ENCODE measurements around the gene FOXN4. TPM values are rescaled to one million over a fixed set of nuclear protein-coding genes. Genes with fewer than 3 reads are reported as not detected.

FOXN4 gene
- total RNA-seq, 4 donors from 2014 or later: not detected

DNA sequence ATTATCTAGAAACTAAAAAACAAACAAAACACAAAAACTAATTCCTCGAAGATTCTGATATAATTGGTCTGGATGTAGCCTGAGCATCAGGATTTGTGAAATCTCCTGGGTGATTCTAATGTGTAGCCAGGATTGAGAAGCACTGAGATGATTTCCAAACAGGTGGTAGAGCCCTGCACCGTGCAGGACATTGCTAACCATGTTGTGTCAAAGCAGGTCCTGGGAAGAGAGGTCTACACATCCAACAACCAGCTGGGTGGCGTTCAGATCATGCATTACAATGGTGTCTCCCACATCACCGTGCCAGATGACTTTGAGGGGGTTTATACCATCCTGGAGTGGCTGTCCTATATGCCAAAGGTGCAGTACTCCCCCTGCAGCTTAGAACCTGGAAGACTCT is 56.3 kb downstream of the FOXN4 start:
- WGBS: 87% methylated on average over 3 of the region's 4 CpGs
- peaks cover 69% of the 10 kb centered on the region for H3K36me3 ChIP-seq

DNA sequence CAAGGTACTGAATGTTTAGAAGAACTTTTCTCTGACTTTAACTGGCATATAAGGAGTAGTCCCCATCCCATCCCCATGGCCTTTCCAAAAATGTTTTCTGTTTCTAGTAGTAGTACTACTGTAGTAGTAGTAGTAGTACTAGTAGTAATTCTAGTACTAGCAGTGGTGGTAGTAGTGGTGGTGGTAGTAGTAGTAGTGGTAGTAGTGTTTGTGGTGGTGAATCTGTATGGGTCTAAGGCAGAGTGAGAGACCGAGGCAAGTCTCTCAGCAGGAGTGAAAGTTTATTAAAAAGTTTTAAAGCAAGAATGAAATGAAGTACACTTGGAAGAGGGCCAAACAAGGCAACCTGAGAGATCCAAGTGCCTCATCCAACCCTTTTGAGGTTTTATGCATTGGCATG is 58.6 kb downstream of the FOXN4 start:
- WGBS: 81% methylated on average over 1 of the region's 1 CpG
- no peak for TF ChIP-seq POLR2A (IDR thresholded peaks at IDR 0.05)
- TF ChIP-seq POLR2AphosphoS5 (IDR thresholded peaks at IDR 0.05): no peak
- TF ChIP-seq EP300 (IDR thresholded peaks at IDR 0.05): no peak
- TF ChIP-seq, protein P1, sequence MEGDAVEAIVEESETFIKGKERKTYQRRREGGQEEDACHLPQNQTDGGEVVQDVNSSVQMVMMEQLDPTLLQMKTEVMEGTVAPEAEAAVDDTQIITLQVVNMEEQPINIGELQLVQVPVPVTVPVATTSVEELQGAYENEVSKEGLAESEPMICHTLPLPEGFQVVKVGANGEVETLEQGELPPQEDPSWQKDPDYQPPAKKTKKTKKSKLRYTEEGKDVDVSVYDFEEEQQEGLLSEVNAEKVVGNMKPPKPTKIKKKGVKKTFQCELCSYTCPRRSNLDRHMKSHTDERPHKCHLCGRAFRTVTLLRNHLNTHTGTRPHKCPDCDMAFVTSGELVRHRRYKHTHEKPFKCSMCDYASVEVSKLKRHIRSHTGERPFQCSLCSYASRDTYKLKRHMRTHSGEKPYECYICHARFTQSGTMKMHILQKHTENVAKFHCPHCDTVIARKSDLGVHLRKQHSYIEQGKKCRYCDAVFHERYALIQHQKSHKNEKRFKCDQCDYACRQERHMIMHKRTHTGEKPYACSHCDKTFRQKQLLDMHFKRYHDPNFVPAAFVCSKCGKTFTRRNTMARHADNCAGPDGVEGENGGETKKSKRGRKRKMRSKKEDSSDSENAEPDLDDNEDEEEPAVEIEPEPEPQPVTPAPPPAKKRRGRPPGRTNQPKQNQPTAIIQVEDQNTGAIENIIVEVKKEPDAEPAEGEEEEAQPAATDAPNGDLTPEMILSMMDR (IDR thresholded peaks at IDR 0.05): no peak
- no peaks in the 10 kb centered on the region for H3K27me3 ChIP-seq
- H3K9me3 ChIP-seq: no peaks in the 10 kb centered on the region
- H3K4me3 ChIP-seq: no peak overlapping the region
- no peak for DNase-seq (ENCODE audit: low spot score in 2 of 2)
- H3K4me1 ChIP-seq: no peaks in the 10 kb centered on the region
- peaks cover 69% of the 10 kb centered on the region for H3K36me3 ChIP-seq
- H3K27ac ChIP-seq: no peak overlapping the region

More for the DNA sequence above, 56.3 kb downstream of the FOXN4 start:
- no peak overlapping the region for H3K27ac ChIP-seq
- no peak overlapping the region for H3K4me3 ChIP-seq
- no peaks in the 10 kb centered on the region for H3K9me3 ChIP-seq
- no peak for TF ChIP-seq EP300 (IDR thresholded peaks at IDR 0.05)
- DNase-seq (ENCODE audit: low spot score in 2 of 2): no peak
- no peaks in the 10 kb centered on the region for H3K4me1 ChIP-seq
- H3K27me3 ChIP-seq: no peaks in the 10 kb centered on the region

DNA sequence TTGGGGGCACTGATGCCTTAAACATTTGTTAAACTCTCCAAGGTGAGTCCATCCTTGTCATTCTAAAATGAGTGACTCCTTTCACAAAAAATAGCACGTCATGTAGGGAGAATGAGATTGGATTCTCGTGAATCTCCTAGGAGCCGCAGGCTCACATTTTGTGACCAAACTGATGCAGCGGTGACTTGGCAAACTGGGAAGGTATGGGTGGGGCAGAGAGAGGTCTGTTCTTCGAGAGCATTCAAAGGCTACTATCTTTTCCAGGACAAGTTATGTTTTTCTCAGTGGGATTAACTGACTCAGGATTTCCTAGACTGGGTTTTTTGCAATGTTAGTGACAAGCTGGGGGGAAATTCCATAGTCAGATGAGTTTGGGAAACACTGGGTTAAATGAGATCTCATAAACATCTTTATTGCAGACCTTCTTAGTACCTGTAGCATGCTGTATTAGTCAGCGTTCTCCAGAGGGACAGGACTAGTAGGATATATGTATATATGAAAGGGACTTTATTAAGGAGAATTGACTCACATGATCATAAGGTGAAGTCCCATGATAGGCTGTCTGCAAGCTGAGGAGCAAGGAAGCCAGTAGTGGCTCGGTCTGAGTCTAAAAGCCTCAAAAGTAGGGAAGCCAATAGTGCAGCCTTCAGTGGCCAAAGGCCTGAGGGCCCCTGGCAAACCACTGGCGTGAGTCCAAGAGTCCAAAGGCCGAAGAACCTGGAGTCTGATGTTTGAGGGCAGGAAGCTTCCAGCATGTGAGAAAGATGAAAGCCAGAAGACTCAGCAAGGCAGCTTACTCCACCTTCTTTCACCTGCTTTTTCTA is 61.0 kb downstream of the FOXN4 start:
- no peak for TF ChIP-seq EP300 (IDR thresholded peaks at IDR 0.05)
- TF ChIP-seq, protein P1 (IDR thresholded peaks at IDR 0.05): no peak
- TF ChIP-seq POLR2AphosphoS5 (IDR thresholded peaks at IDR 0.05): no peak
- TF ChIP-seq POLR2A (IDR thresholded peaks at IDR 0.05): no peak

DNA sequence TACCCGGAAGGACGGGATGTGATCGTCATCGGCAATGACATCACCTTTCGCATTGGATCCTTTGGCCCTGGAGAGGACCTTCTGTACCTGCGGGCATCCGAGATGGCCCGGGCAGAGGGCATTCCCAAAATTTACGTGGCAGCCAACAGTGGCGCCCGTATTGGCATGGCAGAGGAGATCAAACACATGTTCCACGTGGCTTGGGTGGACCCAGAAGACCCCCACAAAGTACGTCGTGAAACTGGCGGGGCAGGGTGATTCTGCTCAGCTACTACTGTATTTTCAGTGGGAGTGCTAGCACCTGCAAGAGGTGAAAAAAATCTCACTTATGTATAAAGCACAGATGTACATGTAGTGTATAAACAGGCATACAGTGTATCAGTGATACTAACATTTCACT is 62.9 kb downstream of the FOXN4 start:
- 91% methylated on average over 15 of the region's 15 CpGs for WGBS
- TF ChIP-seq EP300 (IDR thresholded peaks at IDR 0.05) (no peak), POLR2AphosphoS5 (IDR thresholded peaks at IDR 0.05) (no peak), POLR2A (IDR thresholded peaks at IDR 0.05) (no peak)
- TF ChIP-seq, protein P1 (IDR thresholded peaks at IDR 0.05): no peak
- Histone ChIP-seq H3K36me3 (peaks cover 69% of the 10 kb centered on the region), H3K27ac (no peak overlapping the region), H3K4me3 (no peak overlapping the region), H3K4me1 (no peaks in the 10 kb centered on the region), H3K27me3 (no peaks in the 10 kb centered on the region), H3K9me3 (no peaks in the 10 kb centered on the region)
- no peak for DNase-seq (ENCODE audit: low spot score in 2 of 2)

More for the DNA sequence above, 61.0 kb downstream of the FOXN4 start:
- Histone ChIP-seq H3K36me3 (peaks cover 65% of the 10 kb centered on the region), H3K4me1 (no peaks in the 10 kb centered on the region), H3K27ac (no peak overlapping the region), H3K4me3 (no peak overlapping the region), H3K9me3 (no peaks in the 10 kb centered on the region), H3K27me3 (no peaks in the 10 kb centered on the region)
- 73% methylated on average over 9 of the region's 9 CpGs for WGBS
- DNase-seq (ENCODE audit: low spot score in 2 of 2): no peak

DNA sequence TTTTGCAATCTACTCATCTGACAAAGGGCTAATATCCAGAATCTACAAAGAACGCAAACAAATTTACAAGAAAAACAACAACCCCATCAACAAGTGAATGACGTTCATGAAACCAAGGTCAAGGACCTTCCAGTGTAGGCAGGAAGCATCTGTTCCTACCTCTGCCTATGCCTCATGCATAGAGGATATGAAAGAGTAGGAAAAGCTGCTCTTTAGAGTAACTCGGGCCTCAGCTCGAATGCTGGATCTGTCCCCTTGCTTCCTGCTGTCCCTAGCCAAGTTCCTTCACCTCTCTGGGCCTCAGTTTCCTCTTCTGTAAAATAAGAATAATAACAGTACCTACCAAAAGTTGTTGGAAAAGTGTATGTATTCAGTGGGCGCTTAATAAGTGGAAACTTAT is 65.0 kb downstream of the FOXN4 start:
- DNase-seq (ENCODE audit: low spot score in 2 of 2): no peak
- TF ChIP-seq POLR2AphosphoS5 (IDR thresholded peaks at IDR 0.05) (no peak), POLR2A (IDR thresholded peaks at IDR 0.05) (no peak), EP300 (IDR thresholded peaks at IDR 0.05) (no peak)
- TF ChIP-seq, protein P1 (IDR thresholded peaks at IDR 0.05): no peak
- 84% methylated on average over 5 of the region's 5 CpGs for WGBS
- Histone ChIP-seq H3K9me3 (no peaks in the 10 kb centered on the region), H3K4me1 (no peaks in the 10 kb centered on the region), H3K27ac (no peak overlapping the region), H3K4me3 (no peak overlapping the region), H3K27me3 (no peaks in the 10 kb centered on the region), H3K36me3 (peaks cover 84% of the 10 kb centered on the region)

Measured in suprapubic skin (tissue), 4 donors.